ENCODE results near the gene ZNF626. TPM values are rescaled to one million over a fixed set of nuclear protein-coding genes. Genes with fewer than 3 reads are reported as not detected.
"Not testable (repeated sequence)": the region's sequence is repeated elsewhere in the genome, so short reads cannot be mapped to it uniquely, and the experiment has no call there.

ZNF626 gene
- 7.8 TPM for polyA plus RNA-seq (2013)

GRCh38 chr19:20661150-20661819, at the start of gene ZNF626:
Gene ZNF626 (minus strand): TSS chr19:20661571. CDS start chr19:20661446, 125 bp downstream.
- DNase-seq, result peak; percentile 97 to 99 (median 98)
- peak within 1 kb of the TSS; percentile 64 to 82 (median 80) for H3K4me3 ChIP-seq (ENCODE audit: control insufficient read depth in 1 of 7, extremely low read depth in 1 of 7, insufficient read depth in 4 of 7, low read depth in 2 of 7, low read length in 6 of 7)
- H3K27me3 ChIP-seq (replicated peaks in 2 of 5; ENCODE audit: control insufficient read depth in 4 of 5, insufficient read depth in 5 of 5, low read length in 4 of 5), result no peaks in the 10 kb centered on the region
- CTCF ChIA-PET, result no interaction called here
- H3K36me3 ChIP-seq (ENCODE audit: control insufficient read depth in 4 of 4, insufficient read depth in 4 of 4, low read length in 3 of 4), result peaks cover 3 to 37% (median 24%) of the 10 kb centered on the region in 4 experiments
- peaks cover 0 to 14% (median 3%) of the 10 kb centered on the region in 4 experiments for H3K4me1 ChIP-seq (ENCODE audit: control extremely low read depth in 1 of 4, control insufficient read depth in 4 of 4, insufficient read depth in 4 of 4, low read length in 3 of 4)
- H3K27ac ChIP-seq (ENCODE audit: insufficient read depth in 1 of 2, low read depth in 1 of 2, low read length in 2 of 2, poor library complexity in 1 of 2, severe bottlenecking in 2 of 2), result peak within 1 kb of the TSS; percentile 90 to 96
- 0% methylated on average over 24 of the region's 25 CpGs for WGBS (ENCODE audit: insufficient coverage)
- POLR2A ChIA-PET, result interaction anchor here (0.6 to 1.7 kb wide), 3 partner anchors 96 to 326 kb away, joined by 4 to 6 read pairs (median 5); partner anchors contain the start of genes ZNF66 and ZNF737
- H3K9me3 ChIP-seq (ENCODE audit: control extremely low read depth in 1 of 5, control insufficient read depth in 4 of 5, insufficient read depth in 2 of 5, low read depth in 1 of 5, low read length in 4 of 5), result peaks cover 2 to 46% (median 29%) of the 10 kb centered on the region in 5 experiments

GRCh38 chr19:20669263-20669662, 7.9 kb upstream of the ZNF626 start:
- WGBS (ENCODE audit: insufficient coverage), result 96% methylated on average over 8 of the region's 9 CpGs
- Histone ChIP-seq H3K9me3 (ENCODE audit: control extremely low read depth in 1 of 5, control insufficient read depth in 4 of 5, insufficient read depth in 2 of 5, low read depth in 1 of 5, low read length in 4 of 5) (peaks cover 0 to 12% (median 0%) of the 10 kb centered on the region in 5 experiments), H3K4me1 (ENCODE audit: control extremely low read depth in 1 of 4, control insufficient read depth in 4 of 4, insufficient read depth in 4 of 4, low read length in 3 of 4) (peaks cover 0 to 10% (median 3%) of the 10 kb centered on the region in 4 experiments), H3K4me3 (ENCODE audit: control insufficient read depth in 1 of 7, extremely low read depth in 1 of 7, insufficient read depth in 4 of 7, low read depth in 2 of 7, low read length in 6 of 7) (no peak overlapping the region), H3K27me3 (replicated peaks in 2 of 5; ENCODE audit: control insufficient read depth in 4 of 5, insufficient read depth in 5 of 5, low read length in 4 of 5) (no peaks in the 10 kb centered on the region), H3K36me3 (ENCODE audit: control insufficient read depth in 4 of 4, insufficient read depth in 4 of 4, low read length in 3 of 4) (no peaks in the 10 kb centered on the region), H3K27ac (ENCODE audit: insufficient read depth in 1 of 2, low read depth in 1 of 2, low read length in 2 of 2, poor library complexity in 1 of 2, severe bottlenecking in 2 of 2) (no peak overlapping the region)
- POLR2A ChIA-PET, result no interaction called here
- CTCF ChIA-PET, result no interaction called here
- DNase-seq, result no peak

- WGBS (ENCODE audit: insufficient coverage), result 95% methylated on average over 3 of the region's 4 CpGs
- POLR2A ChIA-PET, result no interaction called here
- Histone ChIP-seq H3K27ac (ENCODE audit: insufficient read depth in 1 of 2, low read depth in 1 of 2, low read length in 2 of 2, poor library complexity in 1 of 2, severe bottlenecking in 2 of 2) (no peak overlapping the region), H3K9me3 (ENCODE audit: control extremely low read depth in 1 of 5, control insufficient read depth in 4 of 5, insufficient read depth in 2 of 5, low read depth in 1 of 5, low read length in 4 of 5) (peaks cover 0 to 18% (median 0%) of the 10 kb centered on the region in 5 experiments), H3K4me1 (ENCODE audit: control extremely low read depth in 1 of 4, control insufficient read depth in 4 of 4, insufficient read depth in 4 of 4, low read length in 3 of 4) (peaks cover 0 to 12% (median 3%) of the 10 kb centered on the region in 4 experiments), H3K4me3 (ENCODE audit: control insufficient read depth in 1 of 7, extremely low read depth in 1 of 7, insufficient read depth in 4 of 7, low read depth in 2 of 7, low read length in 6 of 7) (no peak overlapping the region), H3K36me3 (ENCODE audit: control insufficient read depth in 4 of 4, insufficient read depth in 4 of 4, low read length in 3 of 4) (no peaks in the 10 kb centered on the region), H3K27me3 (replicated peaks in 2 of 5; ENCODE audit: control insufficient read depth in 4 of 5, insufficient read depth in 5 of 5, low read length in 4 of 5) (no peaks in the 10 kb centered on the region)
- no peak for DNase-seq
- CTCF ChIA-PET, result interaction anchor here (0.6 kb wide), 1 partner anchor 153 kb away, joined by 3 read pairs; no protein-coding TSS in a partner anchor
These were observed 5.9 kb upstream of the ZNF626 start for GRCh38 chr19:20667281-20667680.

- no peaks in the 10 kb centered on the region for H3K36me3 ChIP-seq (ENCODE audit: control insufficient read depth in 4 of 4, insufficient read depth in 4 of 4, low read length in 3 of 4)
- peaks cover 0 to 18% (median 6%) of the 10 kb centered on the region in 4 experiments for H3K4me1 ChIP-seq (ENCODE audit: control extremely low read depth in 1 of 4, control insufficient read depth in 4 of 4, insufficient read depth in 4 of 4, low read length in 3 of 4)
- ChIA-PET CTCF (no interaction called here), POLR2A (no interaction called here)
- no peak for DNase-seq
- no peak overlapping the region for H3K27ac ChIP-seq (ENCODE audit: insufficient read depth in 1 of 2, low read depth in 1 of 2, low read length in 2 of 2, poor library complexity in 1 of 2, severe bottlenecking in 2 of 2)
- 91% methylated on average over 20 of the region's 22 CpGs for WGBS (ENCODE audit: insufficient coverage)
- no peak overlapping the region for H3K4me3 ChIP-seq (ENCODE audit: control insufficient read depth in 1 of 7, extremely low read depth in 1 of 7, insufficient read depth in 4 of 7, low read depth in 2 of 7, low read length in 6 of 7)
- H3K9me3 ChIP-seq (ENCODE audit: control extremely low read depth in 1 of 5, control insufficient read depth in 4 of 5, insufficient read depth in 2 of 5, low read depth in 1 of 5, low read length in 4 of 5), result peaks cover 0 to 21% (median 0%) of the 10 kb centered on the region in 5 experiments
- H3K27me3 ChIP-seq (replicated peaks in 2 of 5; ENCODE audit: control insufficient read depth in 4 of 5, insufficient read depth in 5 of 5, low read length in 4 of 5), result no peaks in the 10 kb centered on the region
These were observed 3.8 kb upstream of the ZNF626 start for GRCh38 chr19:20664901-20665781.

- H3K4me3 ChIP-seq (ENCODE audit: control insufficient read depth in 1 of 7, extremely low read depth in 1 of 7, insufficient read depth in 4 of 7, low read depth in 2 of 7, low read length in 6 of 7); H3K27me3 ChIP-seq (replicated peaks in 2 of 5; ENCODE audit: control insufficient read depth in 4 of 5, insufficient read depth in 5 of 5, low read length in 4 of 5); CTCF ChIA-PET; POLR2A ChIA-PET; H3K27ac ChIP-seq (ENCODE audit: insufficient read depth in 1 of 2, low read depth in 1 of 2, low read length in 2 of 2, poor library complexity in 1 of 2, severe bottlenecking in 2 of 2); H3K36me3 ChIP-seq (ENCODE audit: control insufficient read depth in 4 of 4, insufficient read depth in 4 of 4, low read length in 3 of 4): not testable (repeated sequence)
- H3K9me3 ChIP-seq (ENCODE audit: control extremely low read depth in 1 of 5, control insufficient read depth in 4 of 5, insufficient read depth in 2 of 5, low read depth in 1 of 5, low read length in 4 of 5), result peaks cover 0 to 26% (median 5%) of the 10 kb centered on the region in 5 experiments
- H3K4me1 ChIP-seq (ENCODE audit: control extremely low read depth in 1 of 4, control insufficient read depth in 4 of 4, insufficient read depth in 4 of 4, low read length in 3 of 4), result peaks cover 0 to 18% (median 6%) of the 10 kb centered on the region in 4 experiments
- WGBS (ENCODE audit: insufficient coverage), result no CpG with 5 or more reads among the region's 10 CpGs
- peak in 2 of 3 donors; percentile 30 to 50 for DNase-seq
These were observed 3.1 kb upstream of the ZNF626 start for GRCh38 chr19:20664475-20664874.

- WGBS (ENCODE audit: insufficient coverage), result 97% methylated on average over 5 of the region's 7 CpGs
- no peak for DNase-seq
- ChIA-PET CTCF (no interaction called here), POLR2A (interaction anchor here (0.7 kb wide), 1 partner anchor 114 kb away, joined by 3 read pairs; no protein-coding TSS in a partner anchor)
- Histone ChIP-seq H3K27ac (ENCODE audit: insufficient read depth in 1 of 2, low read depth in 1 of 2, low read length in 2 of 2, poor library complexity in 1 of 2, severe bottlenecking in 2 of 2) (no peak overlapping the region), H3K36me3 (ENCODE audit: control insufficient read depth in 4 of 4, insufficient read depth in 4 of 4, low read length in 3 of 4) (peaks cover 0 to 25% (median 17%) of the 10 kb centered on the region in 4 experiments), H3K27me3 (replicated peaks in 2 of 5; ENCODE audit: control insufficient read depth in 4 of 5, insufficient read depth in 5 of 5, low read length in 4 of 5) (no peaks in the 10 kb centered on the region), H3K4me3 (ENCODE audit: control insufficient read depth in 1 of 7, extremely low read depth in 1 of 7, insufficient read depth in 4 of 7, low read depth in 2 of 7, low read length in 6 of 7) (peak overlapping the region in 1 of 7 experiments; percentile 1), H3K4me1 (ENCODE audit: control extremely low read depth in 1 of 4, control insufficient read depth in 4 of 4, insufficient read depth in 4 of 4, low read length in 3 of 4) (peaks cover 0 to 14% (median 3%) of the 10 kb centered on the region in 4 experiments), H3K9me3 (ENCODE audit: control extremely low read depth in 1 of 5, control insufficient read depth in 4 of 5, insufficient read depth in 2 of 5, low read depth in 1 of 5, low read length in 4 of 5) (peaks cover 0 to 36% (median 19%) of the 10 kb centered on the region in 5 experiments)
These were observed 1.2 kb upstream of the ZNF626 start for GRCh38 chr19:20662421-20663105.
